WTC11 (cell line): ENCODE measurements around the gene CCND3. TPM values are rescaled to one million over a fixed set of nuclear protein-coding genes. Genes with fewer than 3 reads are reported as not detected.

Source experiments
- ATAC-seq: fragments of 200-7000 bp; cut with Tn5 transposase; 2 replicates; pipeline ENCODE4 v1.10.0; 2021; ENCODE audit warnings: mild to moderate bottlenecking, moderate library complexity
- CTCF ChIA-PET: fragments of 300-600 bp; sonication (Branson Sonifier 250); formaldehyde crosslinking; loops from one replicate; lab custom pipeline; 2021; ENCODE audit warnings: antibody characterized with exemption; lab: Charles Lee
- POLR2A ChIA-PET: fragments of 350-600 bp; sonication (Branson Sonifier 250); formaldehyde crosslinking; loops from one replicate; lab custom pipeline; 2021; ENCODE audit warnings: antibody characterized with exemption; lab: Charles Lee
- DNase-seq: peaks from one replicate; pipeline ENCODE4 v3.0.0; 2021; ENCODE audit warnings: low spot score
- H3K27ac Mint-ChIP-seq: 2 replicates; pipeline ENCODE4 v1.8.0; 2021; ENCODE audit warnings: mixed read lengths
- H3K27me3 Mint-ChIP-seq: 2 replicates; pipeline ENCODE4 v1.8.0; 2021; ENCODE audit warnings: low read depth, mild to moderate bottlenecking, moderate library complexity, mixed read lengths
- H3K36me3 Mint-ChIP-seq: 2 replicates; pipeline ENCODE4 v1.8.0; 2021; ENCODE audit warnings: mixed read lengths
- H3K4me1 Mint-ChIP-seq: 2 replicates; pipeline ENCODE4 v1.8.0; 2022; ENCODE audit warnings: mixed read lengths
- H3K4me3 Mint-ChIP-seq: 2 replicates; pipeline ENCODE4 v1.8.0; 2021; ENCODE audit warnings: mild to moderate bottlenecking, moderate library complexity, mixed read lengths
- H3K9me3 Mint-ChIP-seq: 2 replicates; pipeline ENCODE4 v1.8.0; 2021; ENCODE audit warnings: mixed read lengths
- AR ChIP-seq: fragments of 250-450 bp; sonication (Bioruptor Pico); IDR thresholded peaks from 2 replicates; pipeline ENCODE4 v1.9.0; 2021; ENCODE audit warnings: mild to moderate bottlenecking
- ATF1 ChIP-seq: sonication (generic); formaldehyde crosslinking; IDR thresholded peaks from 2 replicates; pipeline ENCODE4 v1.8.1; 2023; ENCODE audit warnings: mild to moderate bottlenecking, moderate library complexity, missing genetic modification reagents
- ATF2 ChIP-seq: sonication (generic); formaldehyde crosslinking; IDR thresholded peaks from 2 replicates; pipeline ENCODE4 v1.8.1; 2022; ENCODE audit warnings: low read depth, missing genetic modification reagents, borderline replicate concordance
- CBFB ChIP-seq: sonication (generic); formaldehyde crosslinking; IDR thresholded peaks from 2 replicates; pipeline ENCODE4 v1.8.1; 2022; ENCODE audit warnings: mild to moderate bottlenecking, low read depth, missing genetic modification reagents
- CREB1 ChIP-seq: sonication (generic); formaldehyde crosslinking; IDR thresholded peaks from 2 replicates; pipeline ENCODE4 v1.8.0; 2023; ENCODE audit warnings: mild to moderate bottlenecking, missing genetic modification reagents
- E2F4 ChIP-seq: sonication (generic); formaldehyde crosslinking; IDR thresholded peaks from 2 replicates; pipeline ENCODE4 v1.8.1; 2022; ENCODE audit warnings: low read depth, mild to moderate bottlenecking, moderate library complexity, missing genetic modification reagents, borderline replicate concordance
- ELF4 ChIP-seq: sonication (generic); formaldehyde crosslinking; IDR thresholded peaks from 2 replicates; pipeline ENCODE4 v1.8.1; 2022; ENCODE audit warnings: low read depth, mild to moderate bottlenecking, moderate library complexity, missing genetic modification reagents
- GABPB1 ChIP-seq: sonication (generic); formaldehyde crosslinking; IDR thresholded peaks from 2 replicates; pipeline ENCODE4 v1.8.1; 2023; ENCODE audit warnings: mild to moderate bottlenecking, missing genetic modification reagents
- GTF2I ChIP-seq: fragments of 250-450 bp; sonication (Bioruptor Pico); conservative IDR thresholded peaks from 2 replicates; pipeline ENCODE4 v1.4.0; 2021; ENCODE audit warnings: mild to moderate bottlenecking
- IRF2 ChIP-seq: sonication (generic); formaldehyde crosslinking; IDR thresholded peaks from 2 replicates; pipeline ENCODE4 v1.8.0; 2022; ENCODE audit warnings: low read depth, missing genetic modification reagents, borderline replicate concordance
- MYBL2 ChIP-seq: sonication (generic); formaldehyde crosslinking; IDR thresholded peaks from 2 replicates; pipeline ENCODE4 v1.8.1; 2023; ENCODE audit warnings: mild to moderate bottlenecking, moderate library complexity, missing genetic modification reagents
- RORB ChIP-seq: fragments of 250-450 bp; sonication (Bioruptor Pico); IDR thresholded peaks from 2 replicates; pipeline ENCODE4 v1.9.0; 2021; ENCODE audit warnings: mild to moderate bottlenecking
- TEAD1 ChIP-seq: sonication (generic); formaldehyde crosslinking; IDR thresholded peaks from 2 replicates; pipeline ENCODE4 v1.8.0; 2022; ENCODE audit warnings: mild to moderate bottlenecking, missing genetic modification reagents
- TEAD4 ChIP-seq: sonication (generic); formaldehyde crosslinking; IDR thresholded peaks from 2 replicates; pipeline ENCODE4 v1.8.0; 2022; ENCODE audit warnings: mild to moderate bottlenecking, missing genetic modification reagents
- TP53 ChIP-seq: sonication (generic); formaldehyde crosslinking; IDR thresholded peaks from 2 replicates; pipeline ENCODE4 v1.8.1; 2023; ENCODE audit warnings: mild to moderate bottlenecking, missing genetic modification reagents
- ZMAT4 ChIP-seq: fragments of 250-450 bp; sonication (Bioruptor Pico); IDR thresholded peaks from 2 replicates; pipeline ENCODE4 v1.9.0; 2021; ENCODE audit warnings: mild to moderate bottlenecking
- ZNF219 ChIP-seq: sonication (generic); formaldehyde crosslinking; IDR thresholded peaks from 2 replicates; pipeline ENCODE4 v1.8.0; 2023; ENCODE audit warnings: missing genetic modification reagents, mild to moderate bottlenecking, borderline replicate concordance
- ZNF423 ChIP-seq: fragments of 250-450 bp; sonication (Bioruptor Pico); IDR thresholded peaks from 2 replicates; pipeline ENCODE4 v2.1.2; 2022; ENCODE audit warnings: mild to moderate bottlenecking, moderate library complexity
- total RNA-seq: library from RNA; stranded (reverse); gene quantifications from 3 replicates; pipeline ENCODE4 v1.2.3, GENCODE V29; 2021
- TF ChIP-seq, protein P1 (sequence below): fragments of 200-600 bp; IDR thresholded peaks from 2 replicates; pipeline ENCODE4 v1.8.0; 2022; ENCODE audit warnings: antibody characterized with exemption
- TF ChIP-seq, protein P2 (sequence below): fragments of 250-450 bp; sonication (Bioruptor Pico); IDR thresholded peaks from 2 replicates; pipeline ENCODE4 v1.9.0; 2021; ENCODE audit warnings: moderate library complexity, mild to moderate bottlenecking, inconsistent platforms, borderline replicate concordance

Gene CCND3
- total RNA-seq, 1 experiment from 2014 or later = 33.6 TPM

GRCh38 chr6:41914343-41914742 lies 27.3 kb downstream of the CCND3 start:
- H3K4me1 Mint-ChIP-seq = no peaks in the 10 kb centered on the region
- ATAC-seq (no peak), DNase-seq (no peak)
- H3K36me3 Mint-ChIP-seq = peaks cover 21% of the 10 kb centered on the region
- TF ChIP-seq ZNF219 (CRISPR knock-in tag) (no peak), IRF2 (CRISPR knock-in tag) (no peak), AR (CRISPR knock-in tag) (no peak), CREB1 (CRISPR knock-in tag) (no peak), ATF1 (CRISPR knock-in tag) (no peak), ELF4 (CRISPR knock-in tag) (no peak), MYBL2 (CRISPR knock-in tag) (no peak), ATF2 (CRISPR knock-in tag) (no peak), CBFB (CRISPR knock-in tag) (no peak), ZNF423 (no peak), TEAD1 (no peak)
- no peak overlapping the region for H3K27ac Mint-ChIP-seq
- no peak overlapping the region for H3K4me3 Mint-ChIP-seq
- CTCF ChIA-PET = no interaction called here
- H3K27me3 Mint-ChIP-seq = no peaks in the 10 kb centered on the region
- POLR2A ChIA-PET = no interaction called here
- H3K9me3 Mint-ChIP-seq = no peaks in the 10 kb centered on the region

- H3K27ac Mint-ChIP-seq = no peak overlapping the region
- ChIA-PET CTCF (interaction anchor here (1.6 kb wide), 1 partner anchor 11 kb away, joined by 5 read pairs; the partner anchor contains the start of genes BYSL and MED20), POLR2A (interaction anchor here (0.9 kb wide), 1 partner anchor 11 kb away, joined by 3 read pairs; no protein-coding TSS in a partner anchor)
- no peak for ATAC-seq
- no peaks in the 10 kb centered on the region for H3K9me3 Mint-ChIP-seq
- TF ChIP-seq ZNF219 (CRISPR knock-in tag) = no peak
- TF ChIP-seq TP53 (CRISPR knock-in tag) = no peak
- no peak for TF ChIP-seq GTF2I (CRISPR knock-in tag)
- TF ChIP-seq ZMAT4 = no peak
- no peak for TF ChIP-seq TEAD4 (CRISPR knock-in tag)
- TF ChIP-seq, protein P1, sequence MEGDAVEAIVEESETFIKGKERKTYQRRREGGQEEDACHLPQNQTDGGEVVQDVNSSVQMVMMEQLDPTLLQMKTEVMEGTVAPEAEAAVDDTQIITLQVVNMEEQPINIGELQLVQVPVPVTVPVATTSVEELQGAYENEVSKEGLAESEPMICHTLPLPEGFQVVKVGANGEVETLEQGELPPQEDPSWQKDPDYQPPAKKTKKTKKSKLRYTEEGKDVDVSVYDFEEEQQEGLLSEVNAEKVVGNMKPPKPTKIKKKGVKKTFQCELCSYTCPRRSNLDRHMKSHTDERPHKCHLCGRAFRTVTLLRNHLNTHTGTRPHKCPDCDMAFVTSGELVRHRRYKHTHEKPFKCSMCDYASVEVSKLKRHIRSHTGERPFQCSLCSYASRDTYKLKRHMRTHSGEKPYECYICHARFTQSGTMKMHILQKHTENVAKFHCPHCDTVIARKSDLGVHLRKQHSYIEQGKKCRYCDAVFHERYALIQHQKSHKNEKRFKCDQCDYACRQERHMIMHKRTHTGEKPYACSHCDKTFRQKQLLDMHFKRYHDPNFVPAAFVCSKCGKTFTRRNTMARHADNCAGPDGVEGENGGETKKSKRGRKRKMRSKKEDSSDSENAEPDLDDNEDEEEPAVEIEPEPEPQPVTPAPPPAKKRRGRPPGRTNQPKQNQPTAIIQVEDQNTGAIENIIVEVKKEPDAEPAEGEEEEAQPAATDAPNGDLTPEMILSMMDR = no peak
- no peak for TF ChIP-seq GABPB1
- TF ChIP-seq, protein P2, sequence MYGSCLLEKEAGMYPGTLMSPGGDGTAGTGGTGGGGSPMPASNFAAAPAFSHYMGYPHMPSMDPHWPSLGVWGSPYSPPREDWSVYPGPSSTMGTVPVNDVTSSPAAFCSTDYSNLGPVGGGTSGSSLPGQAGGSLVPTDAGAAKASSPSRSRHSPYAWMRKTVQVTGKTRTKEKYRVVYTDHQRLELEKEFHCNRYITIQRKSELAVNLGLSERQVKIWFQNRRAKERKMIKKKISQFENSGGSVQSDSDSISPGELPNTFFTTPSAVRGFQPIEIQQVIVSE (CRISPR knock-in tag) = no peak
- no peak for TF ChIP-seq RORB (CRISPR knock-in tag)
- no peak for TF ChIP-seq E2F4 (CRISPR knock-in tag)
- no peak for DNase-seq
- no peak overlapping the region for H3K4me3 Mint-ChIP-seq
- H3K27me3 Mint-ChIP-seq = no peaks in the 10 kb centered on the region
- H3K36me3 Mint-ChIP-seq = peaks cover 42% of the 10 kb centered on the region
- H3K4me1 Mint-ChIP-seq = no peaks in the 10 kb centered on the region
These were observed 31.9 kb downstream of the CCND3 start for GRCh38 chr6:41909727-41910126.
